Measurements from ENCODE around the gene F12. TPM values are rescaled to one million over a fixed set of nuclear protein-coding genes. Genes with fewer than 3 reads are reported as not detected.

Gene F12
- total RNA-seq, 1 experiment from 2014 or later: not detected

DNA sequence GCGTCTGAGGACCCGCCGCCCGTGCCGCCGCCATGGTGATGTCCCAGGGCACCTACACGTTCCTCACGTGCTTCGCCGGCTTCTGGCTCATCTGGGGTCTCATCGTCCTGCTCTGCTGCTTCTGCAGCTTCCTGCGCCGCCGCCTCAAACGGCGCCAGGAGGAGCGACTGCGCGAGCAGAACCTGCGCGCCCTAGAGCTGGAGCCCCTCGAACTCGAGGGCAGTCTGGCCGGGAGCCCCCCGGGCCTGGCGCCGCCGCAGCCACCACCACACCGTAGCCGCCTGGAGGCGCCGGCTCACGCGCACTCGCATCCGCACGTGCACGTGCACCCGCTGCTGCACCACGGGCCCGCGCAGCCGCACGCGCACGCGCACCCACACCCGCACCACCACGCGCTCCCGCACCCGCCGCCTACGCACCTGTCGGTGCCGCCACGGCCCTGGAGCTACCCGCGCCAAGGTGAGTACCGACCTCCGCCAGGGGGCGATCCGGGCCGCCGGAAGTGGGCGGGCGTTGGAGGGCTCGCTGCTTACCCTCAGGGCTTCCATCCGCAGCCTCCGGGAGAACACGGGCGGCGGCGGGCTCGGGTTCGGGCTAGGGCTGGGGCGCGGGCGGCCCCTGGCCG is 45.8 kb upstream of the F12 start:
- BruUV-seq (replicated peaks): no TSS peak
- intact Hi-C loops (cut with micrococcal nuclease; ENCODE audit: unreplicated experiment): loop anchor here (2.0 kb wide), 1 partner anchor 150 kb away; no protein-coding TSS in a partner anchor
- H3K27ac ChIP-seq (ENCODE audit: low read depth, low read length, poor library complexity, severe bottlenecking): peak overlapping the region; percentile 81
- no peak for TF ChIP-seq EZH2 (IDR thresholded peaks at IDR 0.05; ENCODE audit: borderline replicate concordance, low read depth, low read length, poor library complexity, severe bottlenecking)
- TF ChIP-seq CTCF (conservative IDR thresholded peaks at IDR 0.05; ENCODE audit: low read depth, low read length): peak; percentile 62
- no peaks in the 10 kb centered on the region for H3K27me3 ChIP-seq (replicated peaks; ENCODE audit: insufficient read depth, low read depth, low read length, poor library complexity)
- H3K36me3 ChIP-seq (ENCODE audit: insufficient read depth, low read length, poor library complexity, severe bottlenecking): peaks cover 31% of the 10 kb centered on the region
- no peaks in the 10 kb centered on the region for H3K9me3 ChIP-seq (ENCODE audit: low read depth, low read length, poor library complexity, severe bottlenecking)
- ChIA-PET POLR2A (ENCODE audit: low non-redundant PET) (interaction anchor here (0.6 kb wide), 2 partner anchors 25 to 517 kb away, joined by 3 to 4 read pairs; no protein-coding TSS in a partner anchor), CTCF (interaction anchor here (0.5 to 2.5 kb wide), 7 partner anchors 10 to 341 kb away, joined by 3 to 33 read pairs (median 7); partner anchors contain the start of gene GRK6)
- peaks cover 13% of the 10 kb centered on the region for H3K4me1 ChIP-seq (ENCODE audit: insufficient read depth, low read length, poor library complexity, severe bottlenecking)
- DNase-seq (ENCODE audit: low spot score): peak; percentile 81
- peak overlapping the region; percentile 62 for H3K4me3 ChIP-seq (ENCODE audit: low read depth, low read length, poor library complexity, severe bottlenecking)

DNA sequence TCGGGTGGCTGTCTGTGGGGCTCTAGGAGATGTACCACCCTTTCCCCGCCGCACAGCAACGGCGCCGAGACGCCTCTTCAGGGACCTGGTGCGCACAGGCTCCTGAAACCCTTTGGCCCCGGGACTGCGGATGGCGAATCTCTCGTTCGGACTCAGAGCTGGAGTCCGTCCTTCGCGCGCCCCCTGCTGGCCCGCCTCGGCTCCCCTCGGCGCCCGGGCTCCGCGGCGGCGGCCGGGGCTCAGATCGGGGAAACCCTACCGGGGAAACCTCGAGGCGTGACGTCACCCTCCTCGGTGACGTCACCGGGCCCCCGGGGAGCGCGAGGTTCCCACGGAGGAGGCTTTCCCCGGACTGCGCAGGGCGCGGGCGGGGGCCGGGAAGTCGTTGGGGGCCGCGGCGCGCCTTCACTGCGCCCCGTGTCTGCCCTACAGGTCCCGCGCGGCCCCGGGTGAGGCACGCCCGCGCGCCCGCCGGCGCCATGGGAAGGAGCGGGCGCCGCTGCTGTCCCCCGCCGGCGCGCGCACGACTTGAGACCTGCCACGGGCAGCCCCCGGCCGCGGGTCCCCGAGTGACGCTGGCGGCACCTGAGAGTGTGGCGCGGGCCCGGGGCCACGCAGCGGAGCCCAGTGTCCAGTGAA is 45.2 kb upstream of the F12 start:
- BruUV-seq (replicated peaks): no TSS peak
- no peak for TF ChIP-seq EZH2 (IDR thresholded peaks at IDR 0.05; ENCODE audit: borderline replicate concordance, low read depth, low read length, poor library complexity, severe bottlenecking)
- peak; percentile 60 for TF ChIP-seq CTCF (conservative IDR thresholded peaks at IDR 0.05; ENCODE audit: low read depth, low read length)
- DNase-seq (ENCODE audit: low spot score): peak; percentile 88
- H3K27me3 ChIP-seq (replicated peaks; ENCODE audit: insufficient read depth, low read depth, low read length, poor library complexity): no peaks in the 10 kb centered on the region
- peaks cover 28% of the 10 kb centered on the region for H3K36me3 ChIP-seq (ENCODE audit: insufficient read depth, low read length, poor library complexity, severe bottlenecking)
- H3K27ac ChIP-seq (ENCODE audit: low read depth, low read length, poor library complexity, severe bottlenecking): peak overlapping the region; percentile 81
- CTCF ChIA-PET: interaction anchor here (0.5 to 2.5 kb wide), 5 partner anchors 18 to 64 kb away, joined by 3 to 33 read pairs (median 3); partner anchors contain the start of gene GRK6
- intact Hi-C loops (cut with micrococcal nuclease; ENCODE audit: unreplicated experiment): loop anchor here (1.0 to 2.0 kb wide), 2 partner anchors 64 to 150 kb away; no protein-coding TSS in a partner anchor
- no peaks in the 10 kb centered on the region for H3K9me3 ChIP-seq (ENCODE audit: low read depth, low read length, poor library complexity, severe bottlenecking)
- POLR2A ChIA-PET (ENCODE audit: low non-redundant PET): interaction anchor here (0.6 kb wide), 1 partner anchor 26 kb away, joined by 4 read pairs; no protein-coding TSS in a partner anchor
- H3K4me3 ChIP-seq (ENCODE audit: low read depth, low read length, poor library complexity, severe bottlenecking): peak overlapping the region; percentile 62
- H3K4me1 ChIP-seq (ENCODE audit: insufficient read depth, low read length, poor library complexity, severe bottlenecking): peaks cover 13% of the 10 kb centered on the region

GRCh38 chr5:177453852-177454396 is 44.6 kb upstream of the F12 start:
- Histone ChIP-seq H3K36me3 (ENCODE audit: insufficient read depth, low read length, poor library complexity, severe bottlenecking) (peaks cover 22% of the 10 kb centered on the region), H3K4me1 (ENCODE audit: insufficient read depth, low read length, poor library complexity, severe bottlenecking) (peaks cover 13% of the 10 kb centered on the region), H3K9me3 (ENCODE audit: low read depth, low read length, poor library complexity, severe bottlenecking) (no peaks in the 10 kb centered on the region), H3K4me3 (ENCODE audit: low read depth, low read length, poor library complexity, severe bottlenecking) (peak overlapping the region; percentile 62), H3K27ac (ENCODE audit: low read depth, low read length, poor library complexity, severe bottlenecking) (no peak overlapping the region), H3K27me3 (replicated peaks; ENCODE audit: insufficient read depth, low read depth, low read length, poor library complexity) (no peaks in the 10 kb centered on the region)
- ChIA-PET POLR2A (ENCODE audit: low non-redundant PET) (no interaction called here), CTCF (interaction anchor here (2.5 kb wide), 1 partner anchor 64 kb away, joined by 33 read pairs; no protein-coding TSS in a partner anchor)
- TF ChIP-seq CTCF (conservative IDR thresholded peaks at IDR 0.05; ENCODE audit: low read depth, low read length): no peak
- no peak for TF ChIP-seq EZH2 (IDR thresholded peaks at IDR 0.05; ENCODE audit: borderline replicate concordance, low read depth, low read length, poor library complexity, severe bottlenecking)
- intact Hi-C loops (cut with micrococcal nuclease; ENCODE audit: unreplicated experiment): loop anchor here (1.0 to 2.0 kb wide), 2 partner anchors 64 to 149 kb away; no protein-coding TSS in a partner anchor
- no peak for DNase-seq (ENCODE audit: low spot score)
- no TSS peak for BruUV-seq (replicated peaks)

Measured in A673 (cell line).